HG03280 (cell line): ENCODE results near the gene PPP4R1.
"Not testable (repeated sequence)": the region's sequence is repeated elsewhere in the genome, so short reads cannot be mapped to it uniquely, and the experiment has no call there.

Experiments used
- ATAC-seq: cut with Tn5 transposase; IDR thresholded peaks from one replicate; pipeline ENCODE4 v1.9.1; 2021; ENCODE audit warnings: mild to moderate bottlenecking, moderate library complexity; ENCODE audit not compliant: unreplicated experiment

The PPP4R1 gene, protein sequence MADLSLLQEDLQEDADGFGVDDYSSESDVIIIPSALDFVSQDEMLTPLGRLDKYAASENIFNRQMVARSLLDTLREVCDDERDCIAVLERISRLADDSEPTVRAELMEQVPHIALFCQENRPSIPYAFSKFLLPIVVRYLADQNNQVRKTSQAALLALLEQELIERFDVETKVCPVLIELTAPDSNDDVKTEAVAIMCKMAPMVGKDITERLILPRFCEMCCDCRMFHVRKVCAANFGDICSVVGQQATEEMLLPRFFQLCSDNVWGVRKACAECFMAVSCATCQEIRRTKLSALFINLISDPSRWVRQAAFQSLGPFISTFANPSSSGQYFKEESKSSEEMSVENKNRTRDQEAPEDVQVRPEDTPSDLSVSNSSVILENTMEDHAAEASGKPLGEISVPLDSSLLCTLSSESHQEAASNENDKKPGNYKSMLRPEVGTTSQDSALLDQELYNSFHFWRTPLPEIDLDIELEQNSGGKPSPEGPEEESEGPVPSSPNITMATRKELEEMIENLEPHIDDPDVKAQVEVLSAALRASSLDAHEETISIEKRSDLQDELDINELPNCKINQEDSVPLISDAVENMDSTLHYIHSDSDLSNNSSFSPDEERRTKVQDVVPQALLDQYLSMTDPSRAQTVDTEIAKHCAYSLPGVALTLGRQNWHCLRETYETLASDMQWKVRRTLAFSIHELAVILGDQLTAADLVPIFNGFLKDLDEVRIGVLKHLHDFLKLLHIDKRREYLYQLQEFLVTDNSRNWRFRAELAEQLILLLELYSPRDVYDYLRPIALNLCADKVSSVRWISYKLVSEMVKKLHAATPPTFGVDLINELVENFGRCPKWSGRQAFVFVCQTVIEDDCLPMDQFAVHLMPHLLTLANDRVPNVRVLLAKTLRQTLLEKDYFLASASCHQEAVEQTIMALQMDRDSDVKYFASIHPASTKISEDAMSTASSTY

DNA sequence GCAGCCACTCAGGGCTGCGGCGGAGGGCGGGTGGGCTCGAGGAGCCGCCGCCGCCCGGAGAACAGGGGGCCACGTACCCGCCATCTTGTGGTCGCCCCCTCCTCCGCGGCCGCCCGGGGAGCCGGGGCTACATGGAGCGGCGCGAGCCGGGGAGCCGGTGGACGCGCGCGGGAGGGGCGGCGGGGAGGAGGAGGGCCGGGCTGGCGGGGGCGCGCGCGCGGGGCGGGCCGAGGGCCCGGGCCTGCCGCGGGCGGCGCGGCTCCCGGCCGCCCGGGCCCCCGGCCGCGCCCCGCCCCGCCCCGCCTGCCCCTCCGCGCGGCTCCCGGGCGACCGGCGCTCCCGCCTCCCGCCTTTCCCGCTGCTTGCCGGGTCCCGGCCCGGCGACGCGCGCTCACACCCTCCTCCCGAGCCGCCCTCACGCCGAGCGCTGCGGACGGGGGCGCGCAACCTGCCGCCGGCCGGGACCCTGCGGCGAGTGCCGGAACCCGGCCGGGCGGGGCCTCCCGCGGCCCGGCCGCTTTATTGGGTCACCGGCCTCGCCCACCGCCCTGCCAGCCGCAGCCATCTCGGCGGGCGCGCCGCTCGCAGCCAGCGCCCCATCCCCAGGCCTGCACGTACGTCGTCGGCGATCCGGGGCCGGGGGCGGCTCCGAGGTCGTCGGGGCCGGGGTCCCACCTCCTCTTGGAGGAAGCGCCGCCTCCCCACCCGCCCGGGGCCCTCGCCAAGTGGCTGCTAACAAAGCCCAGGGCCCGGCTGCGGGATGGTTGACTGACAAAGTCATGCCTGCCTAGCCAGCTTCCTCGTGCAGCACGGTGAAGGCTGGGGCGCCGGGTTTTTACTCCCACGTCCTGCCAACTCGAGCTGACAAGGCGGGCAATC lies at the start of gene PPP4R1:
Gene PPP4R1, minus strand, starts transcription at position 159 of the 879 bp plus-strand sequence. Its CDS starts 75 bp downstream, at position 84.
- peak; percentile 68 for ATAC-seq

DNA sequence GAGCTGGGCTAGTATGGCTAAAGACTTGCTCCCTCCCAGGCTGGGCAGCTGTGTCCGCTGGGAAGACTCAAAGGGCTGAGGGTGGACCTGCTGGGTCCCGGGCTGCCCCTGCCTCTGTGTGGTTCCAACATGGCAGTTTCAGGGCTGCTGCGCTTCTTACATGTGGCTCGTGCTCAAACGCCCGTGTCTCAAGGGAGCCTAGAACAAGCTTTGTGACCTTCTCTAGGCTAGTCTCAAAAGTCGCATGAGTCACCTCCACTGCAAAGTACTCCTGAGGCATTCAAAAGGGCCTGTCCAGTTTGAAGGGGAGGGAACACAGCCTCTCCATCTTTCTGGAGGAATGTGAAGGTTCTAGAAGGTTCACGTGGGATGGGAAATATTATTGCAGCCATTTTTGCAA lies 49.0 kb upstream of the PPP4R1 start:
- no peak for ATAC-seq

DNA sequence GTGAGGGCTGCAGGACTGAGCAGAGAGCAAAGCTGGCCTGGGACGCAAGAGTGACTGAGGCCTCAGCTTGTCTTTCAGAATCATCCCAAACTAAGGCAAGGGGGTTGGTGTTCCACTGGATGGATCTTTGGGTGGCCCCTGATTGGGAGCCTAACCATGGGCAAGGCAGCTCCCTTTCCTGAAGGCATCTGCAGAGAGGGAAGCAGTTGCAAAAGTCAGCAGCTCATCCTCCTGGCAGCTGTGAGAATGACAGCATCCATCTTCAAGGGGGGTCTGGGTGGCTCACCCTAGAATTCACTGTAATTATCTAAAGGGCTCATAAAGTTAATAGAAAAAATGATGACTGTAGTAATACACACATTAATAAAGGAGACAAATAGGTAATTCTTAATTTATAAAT lies 47.2 kb upstream of the PPP4R1 start:
- no peak for ATAC-seq

DNA sequence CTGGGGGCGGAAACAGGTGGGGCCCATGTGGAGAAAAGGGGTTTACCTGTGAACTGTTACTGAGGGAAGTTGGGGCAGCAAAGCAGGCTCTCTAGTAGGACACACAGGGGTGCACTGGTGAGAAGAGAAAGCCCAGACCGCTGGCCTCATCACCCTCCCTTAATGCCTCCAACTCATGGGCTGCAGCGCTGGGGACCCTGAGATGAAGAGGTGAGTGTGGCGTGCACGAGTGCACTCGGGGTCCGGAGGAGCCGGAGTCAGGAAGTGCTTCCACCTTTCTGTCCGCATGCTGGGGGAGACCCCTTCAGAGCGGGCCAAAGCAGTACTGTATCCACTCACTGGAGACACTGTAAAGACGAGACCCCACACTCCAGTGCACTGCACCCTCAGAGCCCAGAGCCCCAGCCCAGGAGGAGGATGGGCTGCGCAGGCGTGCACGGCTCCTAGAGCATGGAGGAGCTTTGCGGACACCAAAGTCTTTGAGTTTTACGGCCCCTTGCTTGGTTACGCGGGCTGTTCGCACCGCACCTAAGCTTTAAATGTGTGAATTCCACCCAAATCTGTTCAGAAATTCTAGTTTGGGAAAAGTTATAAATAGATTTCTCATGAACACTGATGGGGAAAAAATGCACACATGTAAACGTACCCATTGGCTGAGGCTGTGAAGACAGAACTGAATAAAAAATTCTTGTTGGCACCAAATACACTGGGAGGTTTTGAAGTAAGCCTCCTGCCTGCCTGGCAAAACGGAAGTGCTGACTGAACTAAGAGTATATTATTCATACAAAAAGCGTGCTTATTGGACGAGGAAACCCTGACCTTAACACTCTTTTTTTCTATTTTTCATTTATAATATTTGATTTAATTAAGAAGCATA lies 45.4 kb upstream of the PPP4R1 start:
- no peak for ATAC-seq

DNA sequence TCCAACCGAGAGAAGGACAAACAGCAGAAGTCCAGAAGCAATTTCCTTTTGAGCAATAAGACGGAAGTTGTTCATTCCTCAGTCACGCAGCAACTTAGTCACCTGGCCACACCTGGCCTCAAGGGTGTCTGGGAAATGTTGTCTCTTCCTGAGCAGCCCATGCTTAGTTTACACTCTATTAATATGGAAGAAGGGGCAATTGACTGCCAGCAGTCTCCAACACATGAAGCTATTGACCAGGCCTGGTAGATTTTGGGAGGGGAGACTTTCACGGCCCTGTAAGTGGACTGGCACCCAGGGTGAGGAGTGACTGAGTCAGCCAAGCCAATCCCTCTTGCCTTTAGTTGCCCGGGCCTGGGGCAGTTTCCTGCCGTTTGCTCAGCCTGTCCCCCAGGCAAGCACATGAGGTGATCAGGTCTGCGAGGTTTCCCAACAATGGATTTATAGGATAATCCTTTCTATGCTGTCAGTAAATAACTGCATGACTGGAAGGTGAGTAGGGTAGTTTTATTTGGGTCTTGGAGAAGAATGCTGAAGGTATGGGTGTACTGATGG lies 43.8 kb upstream of the PPP4R1 start:
- no peak for ATAC-seq

DNA sequence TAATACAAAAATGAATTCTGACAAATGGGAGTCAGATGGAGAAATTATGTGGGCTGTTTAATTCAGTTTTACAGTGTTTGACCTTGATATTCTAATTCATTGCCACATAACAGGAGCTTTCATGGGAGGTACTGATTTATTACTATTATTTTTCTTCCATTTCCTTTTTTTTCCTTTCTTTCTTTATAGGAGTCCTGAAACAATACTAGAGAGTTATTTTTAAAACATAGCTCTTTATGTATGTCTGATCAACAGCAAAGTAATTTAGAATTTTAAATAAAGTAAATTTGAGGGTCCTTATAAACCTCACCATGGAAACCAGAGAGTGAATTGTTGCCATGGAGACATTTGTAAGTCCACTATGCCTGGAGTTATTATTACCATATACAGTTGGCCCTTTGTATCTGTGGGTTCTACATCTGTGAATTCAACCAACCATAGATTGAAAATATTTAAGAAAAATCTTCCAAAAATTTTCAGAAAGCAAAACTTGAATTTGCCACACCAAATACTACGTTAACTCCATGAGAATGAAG lies 40.9 kb upstream of the PPP4R1 start:
- ATAC-seq: no peak

DNA sequence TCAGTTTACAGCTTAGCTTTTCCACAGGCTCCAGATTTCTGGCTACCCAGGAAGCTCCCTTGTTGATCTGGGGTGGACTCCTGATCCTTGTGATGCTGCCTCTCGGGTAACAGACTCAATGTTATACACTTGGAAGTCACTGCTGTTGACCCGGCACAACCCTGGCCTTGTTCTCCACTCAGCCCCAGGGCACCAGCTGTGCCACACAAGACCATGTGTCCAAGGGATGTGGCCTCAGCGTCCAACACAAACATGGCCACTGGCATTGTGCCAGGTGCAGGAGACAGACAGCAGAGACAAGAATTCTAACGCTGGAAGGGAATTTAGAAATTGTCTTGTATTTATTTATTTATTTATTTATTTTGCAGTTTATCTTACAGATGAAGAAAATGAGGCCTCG lies 39.0 kb upstream of the PPP4R1 start:
- no peak for ATAC-seq

DNA sequence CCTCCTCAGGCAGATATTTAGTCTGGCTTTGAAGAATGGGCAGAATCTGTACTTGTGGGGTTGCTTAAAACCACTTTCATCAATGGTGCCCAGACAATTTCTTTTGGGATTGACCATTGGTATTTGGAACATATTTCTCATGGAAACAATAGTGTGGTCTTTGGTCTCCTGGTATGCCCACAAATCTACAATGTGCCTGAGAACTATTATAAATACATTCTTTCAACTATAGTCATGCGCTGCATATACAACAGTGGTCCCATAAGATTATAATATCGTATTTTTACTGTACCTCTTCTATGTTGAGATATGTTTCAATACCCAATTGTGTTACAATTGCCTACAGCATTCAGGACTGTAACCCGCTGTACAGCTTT lies 34.8 kb upstream of the PPP4R1 start:
- ATAC-seq: no peak

DNA sequence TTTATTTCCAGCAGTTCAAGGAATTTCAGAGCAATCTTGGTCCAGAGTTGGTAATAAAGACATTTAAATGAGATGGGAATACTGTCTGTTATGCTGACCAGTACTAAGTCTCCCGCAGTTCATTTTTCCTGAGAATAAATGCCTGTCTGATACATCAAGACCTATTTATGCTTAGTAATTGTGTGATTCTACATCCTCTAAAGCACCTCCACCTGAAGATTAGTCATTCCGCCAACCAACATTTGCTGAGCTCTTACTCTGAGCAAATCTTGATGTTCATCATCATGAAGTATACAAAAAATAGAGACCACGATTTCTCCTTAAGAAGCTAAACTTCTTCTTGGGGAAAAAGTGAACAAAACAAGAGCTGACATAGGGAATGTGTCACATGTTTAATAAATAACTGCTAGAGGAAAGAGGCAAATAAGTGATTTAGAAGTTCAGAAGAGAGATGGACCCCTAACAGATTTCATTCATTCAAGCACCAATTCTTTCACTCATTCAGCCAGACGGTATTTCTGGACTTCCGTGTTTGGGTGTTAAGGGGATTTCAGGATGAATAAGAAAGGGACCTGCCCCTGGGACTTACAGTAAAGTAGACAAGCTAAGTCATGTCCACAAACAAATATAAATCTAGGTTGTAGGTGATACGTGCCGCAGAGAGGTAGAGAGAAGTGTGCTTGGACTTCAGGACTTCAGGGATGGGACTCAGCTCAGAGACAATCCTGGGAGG lies 34.2 kb upstream of the PPP4R1 start:
- ATAC-seq: no peak

DNA sequence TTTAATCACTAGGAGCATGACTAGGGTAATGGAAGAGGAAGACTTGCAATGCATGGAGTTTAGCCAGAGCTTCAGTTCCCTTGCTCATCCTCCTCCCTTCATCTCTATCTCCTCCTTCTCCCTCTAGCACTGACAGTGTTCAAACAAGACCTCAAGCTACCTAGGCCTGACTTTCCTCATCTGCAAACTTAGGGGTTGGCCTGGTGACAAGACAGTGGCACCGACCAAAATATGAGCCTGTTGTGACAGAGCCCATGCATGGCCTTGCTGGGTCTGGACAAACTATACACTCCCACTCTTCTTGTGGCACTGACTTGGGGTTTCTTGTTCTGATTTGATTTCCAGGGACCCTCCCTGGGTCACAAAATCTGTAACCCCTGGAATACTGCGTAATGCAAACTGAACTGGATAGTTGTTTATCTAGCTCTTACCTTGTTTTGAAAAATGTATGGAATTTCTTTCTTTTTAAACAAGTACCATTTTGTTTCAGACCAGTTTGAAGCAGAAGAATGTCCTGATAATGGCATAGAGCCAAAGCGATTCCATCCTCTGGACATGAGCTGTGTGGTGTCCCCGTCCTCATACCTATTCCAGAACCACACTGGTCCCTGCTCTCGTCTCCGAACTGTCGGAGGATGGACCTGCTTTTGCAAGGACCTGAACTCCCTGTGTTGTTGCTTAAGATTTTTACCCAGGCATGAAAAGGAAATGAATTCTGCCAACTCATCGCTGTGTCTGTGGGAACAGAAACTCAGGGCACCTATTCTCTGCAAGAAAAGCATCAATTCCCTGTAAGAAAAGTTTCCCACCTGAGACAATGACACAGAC lies 33.4 kb upstream of the PPP4R1 start:
- no peak for ATAC-seq

DNA sequence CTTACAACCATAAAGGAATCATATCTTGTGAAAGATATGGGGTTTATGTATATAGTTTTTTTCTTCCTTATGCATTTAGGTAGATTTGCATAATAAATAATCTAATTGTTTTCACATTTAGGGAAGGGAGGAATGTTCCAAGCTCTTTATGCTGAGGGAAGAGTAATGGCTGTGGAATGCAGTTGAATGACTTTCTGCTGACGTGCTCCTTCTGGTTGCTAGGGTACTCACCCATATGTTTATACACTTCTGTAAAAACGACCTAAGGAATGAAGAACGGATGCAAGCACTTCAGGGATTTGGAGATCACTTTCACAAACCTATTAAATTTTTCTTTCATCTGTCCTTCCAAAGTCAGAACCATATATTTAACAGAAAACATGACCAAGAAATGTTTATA lies 29.2 kb upstream of the PPP4R1 start:
- ATAC-seq: no peak

DNA sequence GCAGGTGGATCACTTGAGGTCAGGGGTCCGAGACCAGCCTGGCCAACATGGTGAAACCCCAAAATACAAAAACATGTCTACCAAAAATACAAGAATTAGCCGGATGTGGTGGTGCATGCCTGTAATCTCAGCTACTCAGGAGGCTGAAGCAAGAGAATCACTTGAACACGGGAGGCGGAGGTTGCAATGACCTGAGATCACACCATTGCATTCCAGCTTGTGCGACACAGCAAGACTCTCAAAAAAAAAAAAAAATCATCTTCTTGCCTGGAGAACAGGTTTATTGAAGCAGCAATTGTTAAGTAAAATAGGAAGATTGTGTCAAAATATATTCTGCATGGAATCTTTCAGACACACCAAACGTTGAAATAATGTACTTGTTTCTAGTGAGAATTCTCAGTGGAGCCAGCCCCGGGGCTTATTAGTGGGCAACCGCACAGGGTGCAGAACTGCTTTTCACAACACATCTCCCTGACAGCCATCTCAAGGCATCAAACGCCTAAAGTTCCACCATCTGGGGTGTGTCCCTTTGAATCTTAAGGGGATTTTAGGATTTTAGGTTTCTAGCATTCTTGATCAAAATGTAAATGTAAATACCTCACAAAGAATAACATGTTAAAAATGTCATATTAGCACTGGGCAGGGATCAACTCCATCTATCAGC lies 28.6 kb upstream of the PPP4R1 start:
- no peak for ATAC-seq

DNA sequence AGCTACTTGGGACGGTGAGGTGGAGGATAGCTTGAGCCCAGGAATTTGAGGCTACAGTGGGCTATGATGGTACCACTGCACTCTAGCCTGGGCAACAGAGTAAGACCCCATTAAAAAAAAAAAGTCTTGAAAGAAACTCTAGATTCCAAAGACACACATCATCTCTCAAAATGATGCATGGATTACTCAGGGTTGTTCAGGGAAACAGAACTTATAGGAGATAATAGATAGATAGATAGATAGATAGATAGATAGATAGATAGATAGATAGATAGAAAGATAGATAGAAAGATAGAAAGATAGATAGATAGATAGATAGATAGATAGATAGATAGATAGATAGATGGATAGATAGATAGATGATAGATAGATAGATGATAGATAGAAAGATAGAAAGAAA lies 26.7 kb upstream of the PPP4R1 start:
- ATAC-seq: not testable (repeated sequence)

DNA sequence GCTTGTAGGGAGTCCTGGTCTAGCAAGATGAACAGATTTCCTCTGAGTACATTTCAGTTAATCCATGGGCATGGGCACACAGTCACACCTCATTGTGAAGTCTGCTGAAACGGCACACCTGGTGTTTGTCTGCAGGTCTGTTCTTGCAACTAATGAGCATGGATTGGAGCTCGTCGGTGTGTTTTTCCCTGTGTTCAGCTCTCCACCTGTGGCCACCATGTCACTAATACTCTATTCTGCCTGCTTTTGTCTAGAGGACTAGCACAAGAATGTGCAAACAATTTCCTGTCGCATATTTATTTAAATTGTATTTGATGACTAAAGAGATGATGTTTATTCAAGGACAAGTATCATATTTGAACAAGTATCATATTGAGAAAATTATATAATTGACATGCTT lies 24.5 kb upstream of the PPP4R1 start:
- no peak for ATAC-seq

DNA sequence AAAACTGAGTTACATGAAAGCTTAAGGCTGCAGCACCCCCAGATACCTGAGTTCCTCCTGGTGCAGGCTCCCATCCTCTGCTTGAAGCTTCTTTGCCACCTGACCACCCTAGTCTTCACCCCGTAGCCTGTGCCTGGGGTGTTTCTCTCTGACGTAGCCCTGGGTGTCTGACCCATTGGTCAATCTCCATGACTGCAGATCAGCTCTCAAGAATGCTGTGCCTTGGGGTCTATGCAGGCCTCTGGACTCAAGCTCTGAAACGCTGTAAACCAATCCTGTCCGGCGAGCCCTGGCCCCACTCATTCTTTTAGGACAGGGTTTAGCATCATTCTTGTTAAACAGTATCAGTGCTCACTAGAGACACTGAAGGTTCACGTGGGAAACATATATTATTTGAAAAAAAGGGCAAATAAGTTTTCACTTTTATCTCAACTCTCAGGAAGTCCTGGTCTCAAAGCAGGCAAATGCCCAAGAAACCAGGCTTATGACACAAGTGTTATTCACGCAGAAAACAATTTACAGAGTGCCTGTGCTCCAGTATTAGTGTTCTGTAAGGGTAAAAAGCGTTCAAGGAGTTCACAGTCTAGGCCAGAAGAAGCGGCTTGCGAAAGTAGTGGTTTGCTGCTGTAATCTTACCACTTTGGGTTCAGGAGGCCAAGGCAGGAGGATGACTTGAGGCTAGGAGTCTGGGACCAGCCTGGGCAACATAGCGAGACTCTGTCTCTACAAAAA lies 22.8 kb upstream of the PPP4R1 start:
- ATAC-seq: no peak

DNA sequence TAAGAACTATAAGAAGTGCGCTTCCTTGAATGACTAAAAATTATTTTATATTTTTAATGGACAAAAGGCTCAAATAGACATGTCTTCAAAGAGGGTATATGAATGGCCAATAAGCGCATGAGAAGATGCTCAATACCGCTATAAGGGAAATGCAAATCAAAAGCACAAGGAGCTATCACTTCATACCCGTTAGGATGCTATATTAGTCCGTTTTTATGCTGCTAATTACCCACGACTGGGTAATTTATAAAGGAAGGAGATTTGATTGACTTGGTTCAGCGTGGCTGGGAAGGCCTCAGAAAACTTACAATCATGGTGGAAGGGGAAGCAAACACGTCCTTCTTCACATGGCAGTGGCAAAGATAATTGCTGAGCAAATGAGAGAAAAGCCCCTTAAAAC lies 20.5 kb upstream of the PPP4R1 start:
- no peak for ATAC-seq
